HCT116 (cell line): ENCODE measurements around the gene AP1M1.

ENCODE experiments used
- CBX3 ChIP-seq: IDR thresholded peaks from 2 replicates; pipeline ENCODE4 v1.6.1; 2012; ENCODE audit warnings: low read depth
- CEBPB ChIP-seq: IDR thresholded peaks from 2 replicates; pipeline ENCODE4 v1.6.1; 2012; ENCODE audit warnings: low read depth
- CTCF ChIP-seq, 3 experiments: fragments of 200-600 bp in 1 of 3; sonication (generic) in 1 of 3; IDR thresholded peaks in 2 of 3; conservative IDR thresholded peaks in 1 of 3; 2 replicates each; pipeline ENCODE4 v1.5.1; 2012 to 2017; ENCODE audit warnings: low read depth in 2 of 3, low read length in 2 of 3, antibody characterized with exemption in 1 of 3, borderline replicate concordance in 1 of 3, control low read depth in 1 of 3, mild to moderate bottlenecking in 1 of 3, mixed read lengths in 1 of 3, mixed run types in 1 of 3, moderate library complexity in 1 of 3; ENCODE audit not compliant: insufficient read depth in 1 of 3
- EZH2 ChIP-seq: fragments of 200-600 bp; sonication (generic); IDR thresholded peaks from 2 replicates; pipeline ENCODE4 v1.6.1; 2017; ENCODE audit warnings: antibody characterized with exemption, mixed run types
- MAX ChIP-seq: IDR thresholded peaks from 2 replicates; pipeline ENCODE4 v1.6.1; 2012
- POLR2A ChIP-seq: IDR thresholded peaks from 2 replicates; pipeline ENCODE4 v1.7.0; 2011; ENCODE audit warnings: borderline replicate concordance; ENCODE audit not compliant: insufficient read depth, insufficient read length; ENCODE audit errors: extremely low read depth
- SIN3A ChIP-seq: IDR thresholded peaks from 2 replicates; pipeline ENCODE4 v1.6.1; 2012; ENCODE audit warnings: low read depth
- YY1 ChIP-seq: IDR thresholded peaks from 2 replicates; pipeline ENCODE4 v1.6.1; 2011; ENCODE audit warnings: low read length, low read depth, moderate library complexity, mild to moderate bottlenecking; ENCODE audit not compliant: insufficient replicate concordance; ENCODE audit errors: extremely low read depth

DNA sequence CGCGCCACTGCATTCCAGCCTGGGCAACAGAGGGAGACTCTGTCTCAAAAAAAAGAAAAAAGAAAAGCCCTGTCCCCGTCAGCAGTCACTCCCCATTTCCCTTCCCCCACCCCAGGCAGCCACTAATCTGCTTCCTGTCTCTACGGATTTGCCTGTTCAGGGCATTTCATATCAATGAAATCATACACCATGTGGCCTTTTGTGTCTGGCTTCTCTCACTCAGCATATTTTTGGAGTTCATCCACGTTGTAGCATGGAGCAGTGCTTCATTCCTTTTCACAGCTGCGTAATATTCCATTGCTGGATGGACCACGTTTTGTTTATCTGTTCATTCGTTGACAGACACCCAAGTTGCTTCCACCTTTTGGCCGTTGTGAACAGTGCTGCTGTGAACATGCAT is 90.8 kb downstream of the AP1M1 start:
- TF ChIP-seq POLR2A (no peak), CEBPB (no peak), CTCF (IDR thresholded peaks at IDR 0.05 in 2 of 3, conservative IDR thresholded peaks at IDR 0.05 in 1 of 3; ENCODE audit: borderline replicate concordance in 1 of 3, insufficient read depth in 1 of 3, low read depth in 2 of 3, low read length in 2 of 3) (no peak), EZH2 (no peak), MAX (no peak), SIN3A (no peak), CBX3 (no peak), YY1 (no peak)
